Measurements from ENCODE around the gene GNA14. TPM values are rescaled to one million over a fixed set of nuclear protein-coding genes. Genes with fewer than 3 reads are reported as not detected.

GNA14 gene
- polyA plus RNA-seq, 1 donor from 2014 or later: 0.40 TPM

DNA sequence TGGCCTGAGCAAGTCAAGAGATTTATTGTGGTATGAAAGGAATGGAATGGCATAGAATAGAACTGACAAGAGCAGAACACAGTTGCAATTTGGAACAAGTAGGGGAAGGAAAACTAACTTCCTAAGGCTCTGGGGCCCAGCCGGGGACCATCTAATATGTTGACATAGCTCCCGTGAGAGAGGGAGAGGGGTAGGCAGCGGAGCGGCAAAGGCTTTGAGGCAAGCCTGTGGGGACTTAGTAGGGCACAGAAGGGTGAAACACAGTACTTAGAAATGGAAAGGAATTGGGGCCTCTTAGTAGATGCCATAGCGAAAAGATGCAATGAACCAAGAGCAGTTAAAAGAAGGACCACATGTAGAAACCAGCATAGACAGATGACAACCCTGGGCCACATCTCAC is 11.8 kb upstream of the GNA14 start:
- no peaks in the 10 kb centered on the region for H3K27me3 ChIP-seq (ENCODE audit: insufficient read depth, low read depth, low read length)
- H3K9me2 ChIP-seq (ENCODE audit: insufficient read depth, low read length): no peaks in the 10 kb centered on the region
- no peak overlapping the region for H3K4me3 ChIP-seq (ENCODE audit: low read length)
- H3K9ac ChIP-seq (ENCODE audit: low read length): no peak overlapping the region
- H3K4me2 ChIP-seq (ENCODE audit: low read length): no peak overlapping the region
- no peak overlapping the region for H2AFZ ChIP-seq (ENCODE audit: low read depth, low read length)
- no peaks in the 10 kb centered on the region for H3K79me2 ChIP-seq (replicated peaks; ENCODE audit: insufficient read depth, low read length)
- TF ChIP-seq, protein P1, sequence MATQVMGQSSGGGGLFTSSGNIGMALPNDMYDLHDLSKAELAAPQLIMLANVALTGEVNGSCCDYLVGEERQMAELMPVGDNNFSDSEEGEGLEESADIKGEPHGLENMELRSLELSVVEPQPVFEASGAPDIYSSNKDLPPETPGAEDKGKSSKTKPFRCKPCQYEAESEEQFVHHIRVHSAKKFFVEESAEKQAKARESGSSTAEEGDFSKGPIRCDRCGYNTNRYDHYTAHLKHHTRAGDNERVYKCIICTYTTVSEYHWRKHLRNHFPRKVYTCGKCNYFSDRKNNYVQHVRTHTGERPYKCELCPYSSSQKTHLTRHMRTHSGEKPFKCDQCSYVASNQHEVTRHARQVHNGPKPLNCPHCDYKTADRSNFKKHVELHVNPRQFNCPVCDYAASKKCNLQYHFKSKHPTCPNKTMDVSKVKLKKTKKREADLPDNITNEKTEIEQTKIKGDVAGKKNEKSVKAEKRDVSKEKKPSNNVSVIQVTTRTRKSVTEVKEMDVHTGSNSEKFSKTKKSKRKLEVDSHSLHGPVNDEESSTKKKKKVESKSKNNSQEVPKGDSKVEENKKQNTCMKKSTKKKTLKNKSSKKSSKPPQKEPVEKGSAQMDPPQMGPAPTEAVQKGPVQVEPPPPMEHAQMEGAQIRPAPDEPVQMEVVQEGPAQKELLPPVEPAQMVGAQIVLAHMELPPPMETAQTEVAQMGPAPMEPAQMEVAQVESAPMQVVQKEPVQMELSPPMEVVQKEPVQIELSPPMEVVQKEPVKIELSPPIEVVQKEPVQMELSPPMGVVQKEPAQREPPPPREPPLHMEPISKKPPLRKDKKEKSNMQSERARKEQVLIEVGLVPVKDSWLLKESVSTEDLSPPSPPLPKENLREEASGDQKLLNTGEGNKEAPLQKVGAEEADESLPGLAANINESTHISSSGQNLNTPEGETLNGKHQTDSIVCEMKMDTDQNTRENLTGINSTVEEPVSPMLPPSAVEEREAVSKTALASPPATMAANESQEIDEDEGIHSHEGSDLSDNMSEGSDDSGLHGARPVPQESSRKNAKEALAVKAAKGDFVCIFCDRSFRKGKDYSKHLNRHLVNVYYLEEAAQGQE (IDR thresholded peaks at IDR 0.05; ENCODE audit: borderline replicate concordance): no peak
- TF ChIP-seq SMC3 (conservative IDR thresholded peaks at IDR 0.05; ENCODE audit: poor library complexity) (no peak), EZH2 (IDR thresholded peaks at IDR 0.05; ENCODE audit: borderline replicate concordance, insufficient read depth, low read length, poor library complexity, severe bottlenecking) (no peak), RAD21 (conservative IDR thresholded peaks at IDR 0.05) (no peak), TAF1 (IDR thresholded peaks at IDR 0.05; ENCODE audit: low read depth) (no peak), MXI1 (conservative IDR thresholded peaks at IDR 0.05; ENCODE audit: poor library complexity, severe bottlenecking) (no peak), POLR2AphosphoS5 (IDR thresholded peaks at IDR 0.05) (no peak), EP300 (conservative IDR thresholded peaks at IDR 0.05; ENCODE audit: poor library complexity, severe bottlenecking) (no peak)
- TF ChIP-seq, protein P2, sequence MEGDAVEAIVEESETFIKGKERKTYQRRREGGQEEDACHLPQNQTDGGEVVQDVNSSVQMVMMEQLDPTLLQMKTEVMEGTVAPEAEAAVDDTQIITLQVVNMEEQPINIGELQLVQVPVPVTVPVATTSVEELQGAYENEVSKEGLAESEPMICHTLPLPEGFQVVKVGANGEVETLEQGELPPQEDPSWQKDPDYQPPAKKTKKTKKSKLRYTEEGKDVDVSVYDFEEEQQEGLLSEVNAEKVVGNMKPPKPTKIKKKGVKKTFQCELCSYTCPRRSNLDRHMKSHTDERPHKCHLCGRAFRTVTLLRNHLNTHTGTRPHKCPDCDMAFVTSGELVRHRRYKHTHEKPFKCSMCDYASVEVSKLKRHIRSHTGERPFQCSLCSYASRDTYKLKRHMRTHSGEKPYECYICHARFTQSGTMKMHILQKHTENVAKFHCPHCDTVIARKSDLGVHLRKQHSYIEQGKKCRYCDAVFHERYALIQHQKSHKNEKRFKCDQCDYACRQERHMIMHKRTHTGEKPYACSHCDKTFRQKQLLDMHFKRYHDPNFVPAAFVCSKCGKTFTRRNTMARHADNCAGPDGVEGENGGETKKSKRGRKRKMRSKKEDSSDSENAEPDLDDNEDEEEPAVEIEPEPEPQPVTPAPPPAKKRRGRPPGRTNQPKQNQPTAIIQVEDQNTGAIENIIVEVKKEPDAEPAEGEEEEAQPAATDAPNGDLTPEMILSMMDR (IDR thresholded peaks at IDR 0.05; ENCODE audit: poor library complexity, severe bottlenecking): no peak
- H3K9me3 ChIP-seq (ENCODE audit: low read length): no peaks in the 10 kb centered on the region
- H4K20me1 ChIP-seq (ENCODE audit: insufficient read depth): no peaks in the 10 kb centered on the region
- no peaks in the 10 kb centered on the region for H3F3A ChIP-seq (ENCODE audit: insufficient read depth, low read length, poor library complexity, severe bottlenecking)
- H3K27ac ChIP-seq (ENCODE audit: low read length): no peak overlapping the region
- no peaks in the 10 kb centered on the region for H3K36me3 ChIP-seq (ENCODE audit: insufficient read depth, low read length)

DNA sequence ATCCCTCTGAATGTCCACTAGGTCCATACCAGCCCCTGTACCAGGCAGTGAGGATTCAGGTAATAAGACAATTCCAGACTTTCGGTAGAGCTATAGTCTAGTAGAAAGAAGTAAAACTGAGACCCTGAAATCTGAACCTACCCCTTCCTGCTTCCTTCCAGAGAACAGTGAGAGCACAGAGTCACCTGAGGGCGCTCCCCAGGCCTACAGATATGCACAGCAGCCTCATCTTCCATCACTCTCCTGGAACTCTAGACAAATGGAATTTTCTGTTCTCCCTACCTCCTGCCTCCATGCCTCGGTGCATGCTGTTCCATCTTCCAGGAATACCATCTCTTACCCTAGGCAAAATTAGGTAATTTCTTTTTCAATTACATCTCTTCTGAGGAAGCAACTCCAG is 3.1 kb upstream of the GNA14 start:
- Histone ChIP-seq H3K9me3 (ENCODE audit: low read length) (no peaks in the 10 kb centered on the region), H3K4me3 (ENCODE audit: low read length) (no peak overlapping the region), H3K79me2 (replicated peaks; ENCODE audit: insufficient read depth, low read length) (no peaks in the 10 kb centered on the region), H3F3A (ENCODE audit: insufficient read depth, low read length, poor library complexity, severe bottlenecking) (no peaks in the 10 kb centered on the region), H3K27ac (ENCODE audit: low read length) (no peak overlapping the region), H3K9ac (ENCODE audit: low read length) (no peak overlapping the region), H3K36me3 (ENCODE audit: insufficient read depth, low read length) (no peaks in the 10 kb centered on the region), H3K4me2 (ENCODE audit: low read length) (no peak overlapping the region), H4K20me1 (ENCODE audit: insufficient read depth) (no peaks in the 10 kb centered on the region), H3K9me2 (ENCODE audit: insufficient read depth, low read length) (no peaks in the 10 kb centered on the region), H2AFZ (ENCODE audit: low read depth, low read length) (no peak overlapping the region), H3K27me3 (ENCODE audit: insufficient read depth, low read depth, low read length) (peaks cover 41% of the 10 kb centered on the region)
- TF ChIP-seq RAD21 (conservative IDR thresholded peaks at IDR 0.05) (no peak), SMC3 (conservative IDR thresholded peaks at IDR 0.05; ENCODE audit: poor library complexity) (no peak), EP300 (conservative IDR thresholded peaks at IDR 0.05; ENCODE audit: poor library complexity, severe bottlenecking) (no peak), EZH2 (IDR thresholded peaks at IDR 0.05; ENCODE audit: borderline replicate concordance, insufficient read depth, low read length, poor library complexity, severe bottlenecking) (no peak), TAF1 (IDR thresholded peaks at IDR 0.05; ENCODE audit: low read depth) (no peak), POLR2AphosphoS5 (IDR thresholded peaks at IDR 0.05) (no peak), MXI1 (conservative IDR thresholded peaks at IDR 0.05; ENCODE audit: poor library complexity, severe bottlenecking) (no peak)
- TF ChIP-seq, protein P2 (IDR thresholded peaks at IDR 0.05; ENCODE audit: poor library complexity, severe bottlenecking): no peak
- TF ChIP-seq, protein P1 (IDR thresholded peaks at IDR 0.05; ENCODE audit: borderline replicate concordance): no peak
